WTC11 (cell line): ENCODE results near the gene RRAS. TPM values are rescaled to one million over a fixed set of nuclear protein-coding genes. Genes with fewer than 3 reads are reported as not detected.

Source experiments
- CREB1 ChIP-seq: sonication (generic); formaldehyde crosslinking; IDR thresholded peaks from 2 replicates; pipeline ENCODE4 v1.8.0; 2023; ENCODE audit warnings: mild to moderate bottlenecking, missing genetic modification reagents
- HMGA2 ChIP-seq: fragments of 250-450 bp; sonication (Bioruptor Pico); IDR thresholded peaks from 2 replicates; pipeline ENCODE4 v1.4.0; 2021; ENCODE audit warnings: mild to moderate bottlenecking, moderate library complexity
- HMGXB4 ChIP-seq: sonication (generic); formaldehyde crosslinking; IDR thresholded peaks from 2 replicates; pipeline ENCODE4 v1.8.1; 2023; ENCODE audit warnings: mild to moderate bottlenecking, moderate library complexity, missing genetic modification reagents
- IRF1 ChIP-seq: sonication (generic); formaldehyde crosslinking; IDR thresholded peaks from 2 replicates; pipeline ENCODE4 v1.8.0; 2023; ENCODE audit warnings: missing genetic modification reagents
- MLX ChIP-seq: sonication (generic); formaldehyde crosslinking; IDR thresholded peaks from 2 replicates; pipeline ENCODE4 v1.8.1; 2023; ENCODE audit warnings: mild to moderate bottlenecking, missing genetic modification reagents, moderate library complexity
- RELA ChIP-seq: sonication (generic); formaldehyde crosslinking; IDR thresholded peaks from 2 replicates; pipeline ENCODE4 v1.8.1; 2022; ENCODE audit warnings: missing genetic modification reagents, mild to moderate bottlenecking, borderline replicate concordance
- RORB ChIP-seq: fragments of 250-450 bp; sonication (Bioruptor Pico); IDR thresholded peaks from 2 replicates; pipeline ENCODE4 v1.9.0; 2021; ENCODE audit warnings: mild to moderate bottlenecking
- STAT6 ChIP-seq: sonication (generic); formaldehyde crosslinking; conservative IDR thresholded peaks from 2 replicates; pipeline ENCODE4 v1.8.1; 2023; ENCODE audit warnings: mild to moderate bottlenecking, low read depth, missing genetic modification reagents, moderate library complexity
- ZNF121 ChIP-seq: sonication (generic); formaldehyde crosslinking; IDR thresholded peaks from 2 replicates; pipeline ENCODE4 v1.8.0; 2023; ENCODE audit warnings: missing genetic modification reagents
- ZNF423 ChIP-seq: fragments of 250-450 bp; sonication (Bioruptor Pico); IDR thresholded peaks from 2 replicates; pipeline ENCODE4 v2.1.2; 2022; ENCODE audit warnings: mild to moderate bottlenecking, moderate library complexity
- total RNA-seq: library from RNA; stranded (reverse); gene quantifications from 3 replicates; pipeline ENCODE4 v1.2.3, GENCODE V29; 2021
- TF ChIP-seq, protein P1 (sequence below): sonication (generic); formaldehyde crosslinking; IDR thresholded peaks from 2 replicates; pipeline ENCODE4 v1.8.1; 2022; ENCODE audit warnings: low read depth, missing genetic modification reagents, borderline replicate concordance
- TF ChIP-seq, protein P2 (sequence below): sonication (generic); formaldehyde crosslinking; IDR thresholded peaks from 2 replicates; pipeline ENCODE4 v1.8.0; 2023; ENCODE audit warnings: missing genetic modification reagents, mild to moderate bottlenecking, borderline replicate concordance
- TF ChIP-seq, protein P3 (sequence below): sonication (generic); formaldehyde crosslinking; IDR thresholded peaks from 2 replicates; pipeline ENCODE4 v1.8.1; 2023; ENCODE audit warnings: mild to moderate bottlenecking, missing genetic modification reagents, moderate library complexity
- TF ChIP-seq, protein P4 (sequence below): sonication (generic); formaldehyde crosslinking; IDR thresholded peaks from 2 replicates; pipeline ENCODE4 v1.8.0; 2023; ENCODE audit warnings: mild to moderate bottlenecking, missing genetic modification reagents
- TF ChIP-seq, protein P5 (sequence below): fragments of 200-600 bp; IDR thresholded peaks from 2 replicates; pipeline ENCODE4 v1.8.0; 2022; ENCODE audit warnings: antibody characterized with exemption
- TF ChIP-seq, protein P6 (sequence below): sonication (generic); formaldehyde crosslinking; IDR thresholded peaks from 2 replicates; pipeline ENCODE4 v1.8.1; 2022; ENCODE audit warnings: low read depth, mild to moderate bottlenecking, moderate library complexity, missing genetic modification reagents, borderline replicate concordance

The RRAS gene
- total RNA-seq, 1 experiment from 2014 or later = 11.4 TPM

DNA sequence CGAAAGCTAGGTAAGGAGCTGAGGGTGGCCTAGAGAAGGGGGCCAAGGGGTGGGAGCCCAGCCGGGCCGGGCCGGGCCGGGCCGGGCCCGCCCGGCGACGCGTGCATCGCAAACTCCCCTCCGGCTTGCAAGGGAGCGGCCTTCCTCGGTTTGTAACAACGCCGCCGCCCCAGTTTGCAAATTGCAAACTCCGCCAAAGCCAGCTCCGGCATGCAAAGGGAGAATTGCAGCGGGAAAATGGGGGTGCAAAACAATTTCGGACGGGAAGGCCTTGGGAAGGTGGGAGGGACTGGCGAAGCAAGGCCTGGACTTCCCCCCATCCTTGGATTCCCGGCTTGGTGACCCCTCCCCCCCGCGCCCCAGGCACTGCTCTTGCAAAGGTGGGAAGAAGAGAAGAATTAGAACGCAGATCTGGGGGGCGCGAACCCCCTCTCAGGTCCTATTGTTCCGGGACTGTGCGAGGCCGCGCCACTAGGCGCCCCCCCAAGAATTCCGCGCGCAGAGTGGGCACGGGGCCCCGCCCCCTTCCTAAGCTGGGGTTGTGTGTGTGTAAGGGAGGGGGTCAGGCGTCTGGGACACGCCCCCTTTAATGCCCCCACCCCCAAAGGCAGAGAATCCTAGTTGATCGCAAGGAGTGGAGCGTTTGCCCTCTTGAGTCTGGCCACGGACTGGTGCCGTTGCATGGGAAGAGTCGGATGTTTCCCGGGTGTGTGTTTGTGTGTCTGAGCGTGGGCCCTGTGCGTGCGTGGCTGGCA, 48.0 kb downstream of the RRAS start (continued):
- TF ChIP-seq STAT6 (CRISPR knock-in tag) (no peak), RELA (CRISPR knock-in tag) (no peak), HMGA2 (CRISPR knock-in tag) (no peak), CREB1 (0 out of 2 replicates have a peak, but pooled peaks have one; percentile 37), ZNF121 (CRISPR knock-in tag) (no peak), ZNF423 (CRISPR knock-in tag) (no peak), MLX (CRISPR knock-in tag) (no peak), HMGXB4 (peak; percentile 62; the same call in 1 of the 2 replicates), RORB (CRISPR knock-in tag) (no peak), IRF1 (no peak)
- TF ChIP-seq, protein P1, sequence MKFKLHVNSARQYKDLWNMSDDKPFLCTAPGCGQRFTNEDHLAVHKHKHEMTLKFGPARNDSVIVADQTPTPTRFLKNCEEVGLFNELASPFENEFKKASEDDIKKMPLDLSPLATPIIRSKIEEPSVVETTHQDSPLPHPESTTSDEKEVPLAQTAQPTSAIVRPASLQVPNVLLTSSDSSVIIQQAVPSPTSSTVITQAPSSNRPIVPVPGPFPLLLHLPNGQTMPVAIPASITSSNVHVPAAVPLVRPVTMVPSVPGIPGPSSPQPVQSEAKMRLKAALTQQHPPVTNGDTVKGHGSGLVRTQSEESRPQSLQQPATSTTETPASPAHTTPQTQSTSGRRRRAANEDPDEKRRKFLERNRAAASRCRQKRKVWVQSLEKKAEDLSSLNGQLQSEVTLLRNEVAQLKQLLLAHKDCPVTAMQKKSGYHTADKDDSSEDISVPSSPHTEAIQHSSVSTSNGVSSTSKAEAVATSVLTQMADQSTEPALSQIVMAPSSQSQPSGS (CRISPR knock-in tag) = no peak
- TF ChIP-seq, protein P2, sequence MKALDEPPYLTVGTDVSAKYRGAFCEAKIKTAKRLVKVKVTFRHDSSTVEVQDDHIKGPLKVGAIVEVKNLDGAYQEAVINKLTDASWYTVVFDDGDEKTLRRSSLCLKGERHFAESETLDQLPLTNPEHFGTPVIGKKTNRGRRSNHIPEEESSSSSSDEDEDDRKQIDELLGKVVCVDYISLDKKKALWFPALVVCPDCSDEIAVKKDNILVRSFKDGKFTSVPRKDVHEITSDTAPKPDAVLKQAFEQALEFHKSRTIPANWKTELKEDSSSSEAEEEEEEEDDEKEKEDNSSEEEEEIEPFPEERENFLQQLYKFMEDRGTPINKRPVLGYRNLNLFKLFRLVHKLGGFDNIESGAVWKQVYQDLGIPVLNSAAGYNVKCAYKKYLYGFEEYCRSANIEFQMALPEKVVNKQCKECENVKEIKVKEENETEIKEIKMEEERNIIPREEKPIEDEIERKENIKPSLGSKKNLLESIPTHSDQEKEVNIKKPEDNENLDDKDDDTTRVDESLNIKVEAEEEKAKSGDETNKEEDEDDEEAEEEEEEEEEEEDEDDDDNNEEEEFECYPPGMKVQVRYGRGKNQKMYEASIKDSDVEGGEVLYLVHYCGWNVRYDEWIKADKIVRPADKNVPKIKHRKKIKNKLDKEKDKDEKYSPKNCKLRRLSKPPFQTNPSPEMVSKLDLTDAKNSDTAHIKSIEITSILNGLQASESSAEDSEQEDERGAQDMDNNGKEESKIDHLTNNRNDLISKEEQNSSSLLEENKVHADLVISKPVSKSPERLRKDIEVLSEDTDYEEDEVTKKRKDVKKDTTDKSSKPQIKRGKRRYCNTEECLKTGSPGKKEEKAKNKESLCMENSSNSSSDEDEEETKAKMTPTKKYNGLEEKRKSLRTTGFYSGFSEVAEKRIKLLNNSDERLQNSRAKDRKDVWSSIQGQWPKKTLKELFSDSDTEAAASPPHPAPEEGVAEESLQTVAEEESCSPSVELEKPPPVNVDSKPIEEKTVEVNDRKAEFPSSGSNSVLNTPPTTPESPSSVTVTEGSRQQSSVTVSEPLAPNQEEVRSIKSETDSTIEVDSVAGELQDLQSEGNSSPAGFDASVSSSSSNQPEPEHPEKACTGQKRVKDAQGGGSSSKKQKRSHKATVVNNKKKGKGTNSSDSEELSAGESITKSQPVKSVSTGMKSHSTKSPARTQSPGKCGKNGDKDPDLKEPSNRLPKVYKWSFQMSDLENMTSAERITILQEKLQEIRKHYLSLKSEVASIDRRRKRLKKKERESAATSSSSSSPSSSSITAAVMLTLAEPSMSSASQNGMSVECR (CRISPR knock-in tag) = 0 out of 2 replicates have a peak, but pooled peaks have one; percentile 58
- TF ChIP-seq, protein P3, sequence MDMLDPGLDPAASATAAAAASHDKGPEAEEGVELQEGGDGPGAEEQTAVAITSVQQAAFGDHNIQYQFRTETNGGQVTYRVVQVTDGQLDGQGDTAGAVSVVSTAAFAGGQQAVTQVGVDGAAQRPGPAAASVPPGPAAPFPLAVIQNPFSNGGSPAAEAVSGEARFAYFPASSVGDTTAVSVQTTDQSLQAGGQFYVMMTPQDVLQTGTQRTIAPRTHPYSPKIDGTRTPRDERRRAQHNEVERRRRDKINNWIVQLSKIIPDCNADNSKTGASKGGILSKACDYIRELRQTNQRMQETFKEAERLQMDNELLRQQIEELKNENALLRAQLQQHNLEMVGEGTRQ (CRISPR knock-in tag) = no peak
- TF ChIP-seq, protein P4, sequence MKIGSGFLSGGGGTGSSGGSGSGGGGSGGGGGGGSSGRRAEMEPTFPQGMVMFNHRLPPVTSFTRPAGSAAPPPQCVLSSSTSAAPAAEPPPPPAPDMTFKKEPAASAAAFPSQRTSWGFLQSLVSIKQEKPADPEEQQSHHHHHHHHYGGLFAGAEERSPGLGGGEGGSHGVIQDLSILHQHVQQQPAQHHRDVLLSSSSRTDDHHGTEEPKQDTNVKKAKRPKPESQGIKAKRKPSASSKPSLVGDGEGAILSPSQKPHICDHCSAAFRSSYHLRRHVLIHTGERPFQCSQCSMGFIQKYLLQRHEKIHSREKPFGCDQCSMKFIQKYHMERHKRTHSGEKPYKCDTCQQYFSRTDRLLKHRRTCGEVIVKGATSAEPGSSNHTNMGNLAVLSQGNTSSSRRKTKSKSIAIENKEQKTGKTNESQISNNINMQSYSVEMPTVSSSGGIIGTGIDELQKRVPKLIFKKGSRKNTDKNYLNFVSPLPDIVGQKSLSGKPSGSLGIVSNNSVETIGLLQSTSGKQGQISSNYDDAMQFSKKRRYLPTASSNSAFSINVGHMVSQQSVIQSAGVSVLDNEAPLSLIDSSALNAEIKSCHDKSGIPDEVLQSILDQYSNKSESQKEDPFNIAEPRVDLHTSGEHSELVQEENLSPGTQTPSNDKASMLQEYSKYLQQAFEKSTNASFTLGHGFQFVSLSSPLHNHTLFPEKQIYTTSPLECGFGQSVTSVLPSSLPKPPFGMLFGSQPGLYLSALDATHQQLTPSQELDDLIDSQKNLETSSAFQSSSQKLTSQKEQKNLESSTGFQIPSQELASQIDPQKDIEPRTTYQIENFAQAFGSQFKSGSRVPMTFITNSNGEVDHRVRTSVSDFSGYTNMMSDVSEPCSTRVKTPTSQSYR (CRISPR knock-in tag) = no peak
- TF ChIP-seq, protein P5, sequence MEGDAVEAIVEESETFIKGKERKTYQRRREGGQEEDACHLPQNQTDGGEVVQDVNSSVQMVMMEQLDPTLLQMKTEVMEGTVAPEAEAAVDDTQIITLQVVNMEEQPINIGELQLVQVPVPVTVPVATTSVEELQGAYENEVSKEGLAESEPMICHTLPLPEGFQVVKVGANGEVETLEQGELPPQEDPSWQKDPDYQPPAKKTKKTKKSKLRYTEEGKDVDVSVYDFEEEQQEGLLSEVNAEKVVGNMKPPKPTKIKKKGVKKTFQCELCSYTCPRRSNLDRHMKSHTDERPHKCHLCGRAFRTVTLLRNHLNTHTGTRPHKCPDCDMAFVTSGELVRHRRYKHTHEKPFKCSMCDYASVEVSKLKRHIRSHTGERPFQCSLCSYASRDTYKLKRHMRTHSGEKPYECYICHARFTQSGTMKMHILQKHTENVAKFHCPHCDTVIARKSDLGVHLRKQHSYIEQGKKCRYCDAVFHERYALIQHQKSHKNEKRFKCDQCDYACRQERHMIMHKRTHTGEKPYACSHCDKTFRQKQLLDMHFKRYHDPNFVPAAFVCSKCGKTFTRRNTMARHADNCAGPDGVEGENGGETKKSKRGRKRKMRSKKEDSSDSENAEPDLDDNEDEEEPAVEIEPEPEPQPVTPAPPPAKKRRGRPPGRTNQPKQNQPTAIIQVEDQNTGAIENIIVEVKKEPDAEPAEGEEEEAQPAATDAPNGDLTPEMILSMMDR = no peak
- TF ChIP-seq, protein P6, sequence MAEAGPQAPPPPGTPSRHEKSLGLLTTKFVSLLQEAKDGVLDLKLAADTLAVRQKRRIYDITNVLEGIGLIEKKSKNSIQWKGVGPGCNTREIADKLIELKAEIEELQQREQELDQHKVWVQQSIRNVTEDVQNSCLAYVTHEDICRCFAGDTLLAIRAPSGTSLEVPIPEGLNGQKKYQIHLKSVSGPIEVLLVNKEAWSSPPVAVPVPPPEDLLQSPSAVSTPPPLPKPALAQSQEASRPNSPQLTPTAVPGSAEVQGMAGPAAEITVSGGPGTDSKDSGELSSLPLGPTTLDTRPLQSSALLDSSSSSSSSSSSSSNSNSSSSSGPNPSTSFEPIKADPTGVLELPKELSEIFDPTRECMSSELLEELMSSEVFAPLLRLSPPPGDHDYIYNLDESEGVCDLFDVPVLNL (CRISPR knock-in tag) = no peak
